D721Med (cell line): ENCODE results near the gene UBB.

ENCODE experiments used
- DNase-seq: peaks from one replicate; pipeline ENCODE4 v3.0.0; 2011; ENCODE audit warnings: low spot score; ENCODE audit not compliant: insufficient read length
- FAIRE-seq: peaks from 2 replicates; lab custom pipeline; 2011; peaks lifted over from hg19 to GRCh38; lab: Jason Lieb, UNC
- CTCF ChIP-seq: IDR thresholded peaks from 2 replicates; pipeline ENCODE4 v1.5.1; 2012; ENCODE audit warnings: mild to moderate bottlenecking, control low read depth; ENCODE audit not compliant: insufficient read depth; ENCODE audit errors: missing control alignments

The UBB gene

GRCh38 chr17:16374146-16374938 lies 6.5 kb upstream of the UBB start:
- TF ChIP-seq CTCF, result no peak
- DNase-seq, result no peak
- no peak for FAIRE-seq

GRCh38 chr17:16377941-16378341 lies 3.0 kb upstream of the UBB start:
- TF ChIP-seq CTCF, result no peak
- DNase-seq (no peak), FAIRE-seq (no peak)

- FAIRE-seq, result no peak
- TF ChIP-seq CTCF, result no peak
- DNase-seq, result no peak
These were observed 2.1 kb upstream of the UBB start for GRCh38 chr17:16378636-16379282.

GRCh38 chr17:16379654-16380053 lies 1.2 kb upstream of the UBB start:
- no peak for DNase-seq
- FAIRE-seq, result no peak
- no peak for TF ChIP-seq CTCF

GRCh38 chr17:16381496-16381820 lies 567 bp downstream of the UBB start:
- no peak for TF ChIP-seq CTCF
- FAIRE-seq (no peak), DNase-seq (no peak)

- no peak for DNase-seq
- FAIRE-seq, result no peak
These were observed 2.3 kb downstream of the UBB start for GRCh38 chr17:16383216-16383615.

More at GRCh38 chr17:16383216-16383615, 2.3 kb downstream of the UBB start:
- TF ChIP-seq CTCF, result no peak
